GM20000 (cell line): ENCODE measurements around the gene TAF7.

ENCODE experiments used
- DNase-seq: peaks from one replicate; pipeline ENCODE4 v3.0.0; 2012; ENCODE audit warnings: low spot score
- TF ChIP-seq, protein P1 (sequence below): IDR thresholded peaks from 2 replicates; pipeline ENCODE4 v1.5.1; 2012; ENCODE audit warnings: mild to moderate bottlenecking, control low read depth; ENCODE audit errors: extremely low read depth, missing control alignments

TAF7 gene

DNA sequence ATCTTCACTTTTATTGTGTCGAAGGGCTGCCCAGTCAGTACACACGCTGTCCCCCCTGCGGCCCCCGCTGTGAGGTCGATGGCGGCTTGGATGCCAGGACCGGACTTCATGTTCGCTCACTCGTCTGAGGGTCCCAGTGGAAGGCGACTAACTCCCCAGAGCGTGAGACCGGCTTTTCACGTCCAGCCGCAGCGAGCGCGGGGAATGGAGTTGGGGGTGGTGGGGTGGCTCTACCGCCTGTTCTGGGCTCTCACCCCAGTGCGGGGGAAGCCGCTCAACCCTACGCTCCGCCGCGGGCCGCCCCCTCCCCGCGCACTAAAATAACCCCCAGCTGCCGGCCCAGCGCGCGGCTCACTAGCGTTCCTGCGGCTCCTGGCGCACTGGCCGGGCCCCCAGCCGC is 16.8 kb downstream of the TAF7 start, which contains the start of gene SLC25A2:
Gene SLC25A2 (minus strand): TSS at position 294 of the 400 bp plus-strand sequence. CDS start 184 bp downstream, at position 110.
- DNase-seq = no peak
- TF ChIP-seq, protein P1, sequence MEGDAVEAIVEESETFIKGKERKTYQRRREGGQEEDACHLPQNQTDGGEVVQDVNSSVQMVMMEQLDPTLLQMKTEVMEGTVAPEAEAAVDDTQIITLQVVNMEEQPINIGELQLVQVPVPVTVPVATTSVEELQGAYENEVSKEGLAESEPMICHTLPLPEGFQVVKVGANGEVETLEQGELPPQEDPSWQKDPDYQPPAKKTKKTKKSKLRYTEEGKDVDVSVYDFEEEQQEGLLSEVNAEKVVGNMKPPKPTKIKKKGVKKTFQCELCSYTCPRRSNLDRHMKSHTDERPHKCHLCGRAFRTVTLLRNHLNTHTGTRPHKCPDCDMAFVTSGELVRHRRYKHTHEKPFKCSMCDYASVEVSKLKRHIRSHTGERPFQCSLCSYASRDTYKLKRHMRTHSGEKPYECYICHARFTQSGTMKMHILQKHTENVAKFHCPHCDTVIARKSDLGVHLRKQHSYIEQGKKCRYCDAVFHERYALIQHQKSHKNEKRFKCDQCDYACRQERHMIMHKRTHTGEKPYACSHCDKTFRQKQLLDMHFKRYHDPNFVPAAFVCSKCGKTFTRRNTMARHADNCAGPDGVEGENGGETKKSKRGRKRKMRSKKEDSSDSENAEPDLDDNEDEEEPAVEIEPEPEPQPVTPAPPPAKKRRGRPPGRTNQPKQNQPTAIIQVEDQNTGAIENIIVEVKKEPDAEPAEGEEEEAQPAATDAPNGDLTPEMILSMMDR = no peak

DNA sequence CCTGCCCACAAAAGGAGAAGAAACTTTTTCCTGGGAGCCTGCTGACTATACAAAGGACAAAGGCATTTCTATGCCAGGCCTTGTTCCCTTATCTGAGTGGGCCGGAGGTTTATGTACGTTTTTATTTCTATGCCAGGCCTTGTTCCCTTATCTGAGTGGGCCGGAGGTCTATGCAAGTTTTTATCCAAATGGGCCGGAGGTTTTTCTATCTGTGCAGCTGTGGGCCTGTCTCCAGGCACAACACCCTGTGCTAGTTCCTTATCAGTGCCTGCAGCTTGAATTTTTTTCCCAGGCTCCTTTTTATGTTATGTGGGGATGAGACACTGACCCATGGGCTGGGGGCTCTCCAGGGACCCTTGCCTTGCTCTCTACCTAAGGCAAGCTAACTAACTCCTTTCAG is 22.2 kb downstream of the TAF7 start:
- TF ChIP-seq, protein P1 = no peak
- DNase-seq = no peak

DNA sequence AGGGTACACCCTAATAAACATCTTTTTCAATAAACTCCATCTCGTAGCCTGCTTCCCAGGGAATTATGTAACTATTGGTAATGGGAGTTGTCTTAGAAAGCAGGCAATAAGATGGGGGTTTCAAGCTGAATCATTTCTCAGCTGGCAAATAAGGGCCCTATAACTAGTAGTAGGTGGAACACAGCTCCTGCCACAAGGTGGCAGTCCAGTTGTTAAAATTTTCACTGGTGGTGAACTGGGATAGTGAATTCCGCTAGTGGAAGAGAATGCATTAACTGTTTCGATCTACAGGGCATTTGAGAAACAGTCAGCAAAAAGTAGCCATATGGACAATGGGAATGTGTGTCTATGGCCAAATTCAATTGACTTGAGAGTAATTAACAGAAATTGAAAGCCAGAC is 47.7 kb downstream of the TAF7 start:
- DNase-seq = no peak
- TF ChIP-seq, protein P1 = no peak

DNA sequence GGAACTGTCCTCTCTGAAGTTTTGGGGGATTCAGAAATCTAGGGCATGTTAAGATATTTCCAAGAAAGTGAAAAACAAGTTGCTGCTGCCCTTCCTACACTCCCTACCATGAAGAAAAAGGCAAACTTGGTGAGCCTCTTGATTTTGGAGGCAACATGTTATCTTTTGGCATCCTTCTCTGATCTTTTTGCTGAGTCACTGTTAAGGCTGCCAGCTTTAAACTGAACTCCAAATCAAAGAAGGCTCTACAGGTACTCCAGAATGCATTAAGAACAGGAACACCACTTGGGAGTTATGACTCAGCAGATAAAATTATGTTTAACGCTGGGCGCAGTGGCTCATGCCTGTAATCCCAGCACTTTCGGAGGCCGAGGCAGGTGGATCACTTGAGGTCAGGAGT is 51.4 kb downstream of the TAF7 start:
- DNase-seq = no peak
- TF ChIP-seq, protein P1 = no peak
